Chondrocyte (in vitro differentiated cells): ENCODE measurements around the gene PTPRQ. TPM values are rescaled to one million over a fixed set of nuclear protein-coding genes. Genes with fewer than 3 reads are reported as not detected.

Experiments
- DNase-seq: peaks from one replicate; pipeline ENCODE4 v3.0.0; 2021; ENCODE audit warnings: mixed read lengths, low spot score
- H3K27ac Mint-ChIP-seq: one replicate; pipeline ENCODE4 v1.8.0; 2021; ENCODE audit warnings: mild to moderate bottlenecking, moderate library complexity, mixed read lengths; ENCODE audit not compliant: unreplicated experiment
- H3K27me3 Mint-ChIP-seq: 2 replicates; pipeline ENCODE4 v1.8.0; 2021; ENCODE audit warnings: low read depth, mixed read lengths
- H3K36me3 Mint-ChIP-seq: 2 replicates; pipeline ENCODE4 v1.8.0; 2021; ENCODE audit warnings: low read depth, mixed read lengths
- H3K4me1 Mint-ChIP-seq: 2 replicates; pipeline ENCODE4 v1.8.0; 2021; ENCODE audit warnings: low read depth, mild to moderate bottlenecking, mixed read lengths
- H3K4me3 Mint-ChIP-seq: one replicate; pipeline ENCODE4 v1.8.0; 2021; ENCODE audit warnings: mild to moderate bottlenecking, moderate library complexity, mixed read lengths; ENCODE audit not compliant: unreplicated experiment
- H3K9me3 Mint-ChIP-seq: 2 replicates; pipeline ENCODE4 v1.8.0; 2021; ENCODE audit warnings: low read depth, mixed read lengths
- total RNA-seq: library from RNA; stranded (reverse); gene quantifications from 3 replicates; pipeline ENCODE4 v1.2.1, GENCODE V29; 2021
- TF ChIP-seq, protein P1 (sequence below): fragments of 200-600 bp; sonication (generic); IDR thresholded peaks from 2 replicates; pipeline ENCODE4 v1.5.0; 2021; ENCODE audit warnings: antibody characterized with exemption, mild to moderate bottlenecking, moderate library complexity

Gene PTPRQ
- total RNA-seq, 1 donor from 2014 or later: 0.10 TPM

DNA sequence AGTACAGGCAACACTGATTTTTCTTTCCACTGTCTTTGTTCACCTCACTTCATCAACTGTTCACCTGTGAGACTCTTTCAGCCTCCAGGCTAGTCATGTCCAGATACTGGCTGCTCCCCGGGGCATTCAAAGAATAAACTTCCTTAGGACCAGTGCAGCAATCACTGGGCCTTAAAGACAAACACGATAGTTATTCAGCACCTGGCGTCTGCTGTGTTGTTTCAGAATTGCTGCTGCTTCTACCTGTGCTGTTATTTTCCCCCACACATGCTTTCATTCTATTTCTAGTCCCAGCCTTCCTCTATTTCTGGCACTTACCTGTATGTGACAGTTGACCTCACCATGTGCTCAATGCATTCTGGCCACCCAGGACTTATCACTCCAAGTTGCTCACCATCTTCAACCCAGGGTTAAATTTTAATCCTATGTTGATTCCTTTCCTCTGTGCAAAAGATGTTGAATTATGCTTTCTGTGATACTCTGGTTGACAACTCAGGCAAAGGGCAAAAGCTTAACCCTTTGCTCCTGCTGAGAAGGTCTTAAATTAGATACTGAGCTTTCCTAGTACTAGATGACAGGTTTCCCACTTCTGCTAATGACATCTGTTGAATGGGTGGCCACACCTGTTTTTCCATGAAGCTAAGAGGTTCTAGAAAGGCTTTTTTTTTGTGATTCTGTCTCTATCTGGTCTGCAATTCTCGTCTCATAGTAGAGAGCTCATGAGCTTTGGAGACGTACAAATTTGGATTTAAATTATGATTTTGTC is 41.4 kb downstream of the PTPRQ start:
- Mint-ChIP-seq H3K4me1 (peaks cover 4% of the 10 kb centered on the region), H3K4me3 (no peak overlapping the region), H3K9me3 (peaks cover 6% of the 10 kb centered on the region), H3K36me3 (peaks cover 1% of the 10 kb centered on the region), H3K27ac (no peak overlapping the region), H3K27me3 (no peaks in the 10 kb centered on the region)
- TF ChIP-seq, protein P1, sequence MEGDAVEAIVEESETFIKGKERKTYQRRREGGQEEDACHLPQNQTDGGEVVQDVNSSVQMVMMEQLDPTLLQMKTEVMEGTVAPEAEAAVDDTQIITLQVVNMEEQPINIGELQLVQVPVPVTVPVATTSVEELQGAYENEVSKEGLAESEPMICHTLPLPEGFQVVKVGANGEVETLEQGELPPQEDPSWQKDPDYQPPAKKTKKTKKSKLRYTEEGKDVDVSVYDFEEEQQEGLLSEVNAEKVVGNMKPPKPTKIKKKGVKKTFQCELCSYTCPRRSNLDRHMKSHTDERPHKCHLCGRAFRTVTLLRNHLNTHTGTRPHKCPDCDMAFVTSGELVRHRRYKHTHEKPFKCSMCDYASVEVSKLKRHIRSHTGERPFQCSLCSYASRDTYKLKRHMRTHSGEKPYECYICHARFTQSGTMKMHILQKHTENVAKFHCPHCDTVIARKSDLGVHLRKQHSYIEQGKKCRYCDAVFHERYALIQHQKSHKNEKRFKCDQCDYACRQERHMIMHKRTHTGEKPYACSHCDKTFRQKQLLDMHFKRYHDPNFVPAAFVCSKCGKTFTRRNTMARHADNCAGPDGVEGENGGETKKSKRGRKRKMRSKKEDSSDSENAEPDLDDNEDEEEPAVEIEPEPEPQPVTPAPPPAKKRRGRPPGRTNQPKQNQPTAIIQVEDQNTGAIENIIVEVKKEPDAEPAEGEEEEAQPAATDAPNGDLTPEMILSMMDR: no peak
- no peak for DNase-seq

DNA sequence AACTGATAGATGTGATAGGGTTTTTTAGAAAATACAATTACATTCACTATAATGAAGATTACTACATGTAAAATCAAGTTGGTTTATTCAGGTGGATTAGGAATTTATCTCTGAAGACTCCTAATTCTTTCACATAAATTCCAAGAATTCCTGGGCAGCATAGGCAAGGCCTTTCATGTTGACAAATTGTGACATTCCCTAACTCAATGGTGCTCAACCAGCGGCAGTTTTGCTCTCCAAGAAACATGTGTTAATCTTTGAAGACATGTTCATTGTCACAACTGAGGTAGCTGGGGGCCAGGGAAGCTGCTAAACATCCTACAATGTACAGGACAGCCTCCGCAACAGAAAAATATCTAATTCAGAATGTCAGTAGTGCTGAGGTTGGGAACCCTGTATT is 46.3 kb downstream of the PTPRQ start:
- H3K4me3 Mint-ChIP-seq: no peak overlapping the region
- TF ChIP-seq, protein P1: no peak
- H3K36me3 Mint-ChIP-seq: peaks cover 1% of the 10 kb centered on the region
- peaks cover 6% of the 10 kb centered on the region for H3K9me3 Mint-ChIP-seq
- H3K4me1 Mint-ChIP-seq: peaks cover 6% of the 10 kb centered on the region
- no peak overlapping the region for H3K27ac Mint-ChIP-seq
- H3K27me3 Mint-ChIP-seq: no peaks in the 10 kb centered on the region
- DNase-seq: no peak

DNA sequence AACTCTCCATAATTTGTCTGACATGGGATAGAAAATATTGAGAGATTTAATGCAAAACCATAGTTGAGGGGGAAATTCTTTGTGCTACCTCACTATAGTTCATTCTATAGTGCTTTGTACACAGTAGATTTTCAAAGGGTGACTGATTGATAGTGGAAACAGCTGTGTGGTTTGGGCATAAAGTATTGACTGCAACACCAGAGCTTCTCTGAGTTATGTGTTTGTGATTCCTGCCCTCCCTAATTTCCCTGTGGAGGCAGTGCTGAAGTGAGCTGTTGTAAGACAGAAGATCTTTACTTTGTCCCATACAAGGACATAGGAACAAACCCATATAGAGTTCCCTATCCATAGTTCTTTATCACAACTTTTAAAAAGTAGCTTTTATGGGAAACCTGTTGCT is 47.1 kb downstream of the PTPRQ start:
- H3K4me3 Mint-ChIP-seq: no peak overlapping the region
- DNase-seq: no peak
- no peak overlapping the region for H3K27ac Mint-ChIP-seq
- H3K27me3 Mint-ChIP-seq: no peaks in the 10 kb centered on the region
- peaks cover 6% of the 10 kb centered on the region for H3K4me1 Mint-ChIP-seq
- peaks cover 1% of the 10 kb centered on the region for H3K36me3 Mint-ChIP-seq
- TF ChIP-seq, protein P1: no peak
- peaks cover 6% of the 10 kb centered on the region for H3K9me3 Mint-ChIP-seq

DNA sequence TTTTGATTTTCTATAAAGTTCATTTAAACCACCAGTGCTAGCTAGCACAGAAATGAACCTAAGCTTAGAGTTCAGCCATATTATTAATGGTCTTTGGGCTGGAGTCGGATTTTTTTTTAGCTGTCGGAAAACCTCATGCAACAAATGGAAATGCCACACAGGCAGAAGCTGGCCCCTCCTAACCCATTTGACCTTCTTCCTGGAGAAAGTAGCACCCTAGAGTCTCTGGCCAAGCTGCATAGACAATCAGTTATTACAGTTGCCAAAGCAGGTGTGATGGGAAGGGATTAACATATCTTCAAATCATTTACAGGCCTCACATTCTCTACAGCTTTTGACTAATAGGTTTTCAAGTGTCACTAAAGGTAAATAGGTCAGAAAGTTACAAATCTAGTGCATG is 49.4 kb downstream of the PTPRQ start:
- TF ChIP-seq, protein P1: no peak
- no peak overlapping the region for H3K27ac Mint-ChIP-seq
- H3K36me3 Mint-ChIP-seq: no peaks in the 10 kb centered on the region
- H3K4me3 Mint-ChIP-seq: no peak overlapping the region
- DNase-seq: no peak
- H3K9me3 Mint-ChIP-seq: no peaks in the 10 kb centered on the region
- peaks cover 6% of the 10 kb centered on the region for H3K4me1 Mint-ChIP-seq
- no peaks in the 10 kb centered on the region for H3K27me3 Mint-ChIP-seq

DNA sequence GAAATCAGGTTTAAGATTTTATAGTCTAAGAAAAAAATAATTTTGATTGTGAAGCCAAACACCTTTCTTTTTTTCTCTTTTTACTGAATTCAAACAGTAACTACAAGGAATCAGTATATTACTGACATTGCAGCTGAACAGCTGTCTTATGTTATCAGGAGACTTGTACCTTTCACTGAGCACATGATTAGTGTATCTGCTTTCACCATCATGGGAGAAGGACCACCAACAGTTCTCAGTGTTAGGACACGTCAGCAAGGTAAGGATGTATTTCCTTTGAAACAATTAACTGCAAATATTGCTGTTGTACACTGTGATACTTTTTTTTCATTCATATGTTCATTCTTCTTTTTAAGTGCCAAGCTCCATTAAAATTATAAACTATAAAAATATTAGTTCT is 50.8 kb downstream of the PTPRQ start:
- Mint-ChIP-seq H3K4me1 (peaks cover 6% of the 10 kb centered on the region), H3K27me3 (no peaks in the 10 kb centered on the region), H3K27ac (no peak overlapping the region), H3K36me3 (no peaks in the 10 kb centered on the region), H3K4me3 (no peak overlapping the region), H3K9me3 (no peaks in the 10 kb centered on the region)
- TF ChIP-seq, protein P1: no peak
- DNase-seq: no peak
